Pancreas (tissue), 10 donors: Measurements from ENCODE around the gene ADAMTS19. TPM values are rescaled to one million over a fixed set of nuclear protein-coding genes. Genes with fewer than 3 reads are reported as not detected.

Source experiments
- ATAC-seq, 4 donors: fragments of 200-7000 bp; cut with Tn5 transposase; one replicate each; pipeline versions ENCODE4 v1.8.0 to v1.9.1; 2020; ENCODE audit warnings: mild to moderate bottlenecking in 4 of 4, moderate library complexity in 4 of 4
- DNase-seq, 6 donors: peaks; one replicate each; pipeline ENCODE4 v3.0.0-alpha.2; 2020
- FAIRE-seq: peaks from 2 replicates; lab custom pipeline; 2012; peaks lifted over from hg19 to GRCh38; lab: Jason Lieb, UNC
- H3K27ac ChIP-seq, 4 donors: fragments of 200-600 bp; sonication (generic); 1 replicate in 3 of 4; 2 replicates in 1 of 4; pipeline versions ENCODE4 v1.5.0 to v1.8.0; 2020
- H3K27me3 ChIP-seq, 4 donors: fragments of 200-600 bp; one replicate each; pipeline ENCODE4 v1.8.0; 2021
- H3K36me3 ChIP-seq, 3 donors: fragments of 200-600 bp; sonication (generic) in 1 of 3; one replicate each; pipeline versions ENCODE4 v1.5.0 to v1.8.0; 2020 to 2021
- H3K4me1 ChIP-seq, 3 donors: fragments of 200-600 bp; one replicate each; pipeline ENCODE4 v1.8.0; 2021
- H3K4me3 ChIP-seq, 4 donors: fragments of 200-600 bp; sonication (generic) in 2 of 4; one replicate each; pipeline versions ENCODE4 v1.5.0 to v1.8.0; 2020 to 2021
- H3K9me3 ChIP-seq, 4 donors: fragments of 200-600 bp; one replicate each; pipeline ENCODE4 v1.8.0; 2021
- CTCF ChIP-seq, 4 donors: fragments of 200-600 bp; sonication (generic) in 3 of 4; IDR thresholded peaks; one replicate each; pipeline versions ENCODE4 v1.5.0 to v1.8.0; 2021; ENCODE audit warnings: antibody characterized with exemption in 4 of 4
- WGBS, 2 donors: extraction: QIAGEN DNeasy Blood & Tissue Kit; methylation state at CpG; one replicate each; pipeline ENCODE4 v1.1.7; 2013; 5-methylcytosine and 5-hydroxymethylcytosine counted together
- intact Hi-C, 3 donors: fragments of 100-400 bp; cut with DNase I; formaldehyde crosslinking; loops; one replicate each; pipeline versions ENCODE4 v1.11.1 to v1.14.2; 2022
- polyA plus RNA-seq, 2 donors: library from polyadenylated mRNA; stranded (reverse); fragments of 200-250 nt; gene quantifications; one replicate each; pipeline ENCODE4 v1.2.3, GENCODE V29; 2013
- total RNA-seq, 6 donors: library from RNA; stranded (reverse); fragmentation: NEBNext Ultra II Directional in 4 of 6; extraction: Animal tissue kit (Norgen Biotek cat#: 25700) in 4 of 6; gene quantifications; one replicate each; pipeline versions ENCODE4 v1.2.1 to v1.2.4, GENCODE V29; 2021 to 2023
- donor health status: healthy with polysubstance abuse.
- donor health status: DM: no; HTN: no; CAD: no; lungs with moderate emphysema.
- donor health status: DM: no; HTN: no; CAD: no.
- donor health status: control.
- donor health status: control.
- donor health status: Bipolar disorder and iron deficiency.
- donor health status: DM: yes; HTN: yes; CAD: no.
- donor health status: DM: no; HTN: no; CAD: no.
- donor health status: DM: no; HTN: no; CAD: no.
- donor health status: DM: yes; HTN: yes; CAD: no.

ADAMTS19 gene
- total and polyA plus RNA-seq, 8 donors: 0.02 to 0.22 (median 0.08) TPM; not detected in 1

DNA sequence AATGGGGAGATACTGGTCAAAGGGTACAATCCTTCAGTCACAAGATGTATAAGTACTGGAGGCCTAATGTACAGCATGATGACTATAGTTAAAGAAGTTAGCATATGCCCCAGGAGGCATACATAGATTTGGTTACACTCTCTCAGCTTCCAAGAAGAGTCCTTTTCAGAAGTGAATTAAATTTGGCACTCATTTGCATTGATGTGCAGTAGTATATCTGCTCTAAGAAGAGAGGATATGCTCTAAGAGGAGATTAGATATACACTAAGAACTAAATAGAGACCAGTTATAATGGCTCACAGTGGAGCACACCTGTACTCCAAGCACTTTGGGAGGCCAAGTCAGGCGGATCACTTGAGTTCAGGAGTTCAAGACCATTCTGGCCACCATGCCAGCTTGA is 148.3 kb downstream of the ADAMTS19 start:
- H3K9me3 ChIP-seq: no peaks in the 10 kb centered on the region
- DNase-seq (no peak), ATAC-seq (no peak), FAIRE-seq (no peak)
- no peak for TF ChIP-seq CTCF (IDR thresholded peaks at IDR 0.05)
- no peak overlapping the region for H3K4me3 ChIP-seq
- 80 to 88% methylated on average over 1 of the region's 1 CpG for WGBS, 2 donors
- no peaks in the 10 kb centered on the region for H3K36me3 ChIP-seq
- intact Hi-C loops: no loop called here
- no peak overlapping the region for H3K27ac ChIP-seq
- no peaks in the 10 kb centered on the region for H3K27me3 ChIP-seq
- no peaks in the 10 kb centered on the region for H3K4me1 ChIP-seq

- no peak overlapping the region for H3K27ac ChIP-seq
- 51 to 66% methylated on average over 1 of the region's 1 CpG for WGBS, 2 donors
- no peak overlapping the region for H3K4me3 ChIP-seq
- DNase-seq: no peak
- no peaks in the 10 kb centered on the region for H3K9me3 ChIP-seq
- no peaks in the 10 kb centered on the region for H3K36me3 ChIP-seq
- ATAC-seq: no peak
- no peak for TF ChIP-seq CTCF (IDR thresholded peaks at IDR 0.05)
- intact Hi-C loops: no loop called here
- H3K27me3 ChIP-seq: no peaks in the 10 kb centered on the region
- no peaks in the 10 kb centered on the region for H3K4me1 ChIP-seq
- no peak for FAIRE-seq
These were observed 149.6 kb downstream of the ADAMTS19 start for GRCh38 chr5:129609710-129610109.

DNA sequence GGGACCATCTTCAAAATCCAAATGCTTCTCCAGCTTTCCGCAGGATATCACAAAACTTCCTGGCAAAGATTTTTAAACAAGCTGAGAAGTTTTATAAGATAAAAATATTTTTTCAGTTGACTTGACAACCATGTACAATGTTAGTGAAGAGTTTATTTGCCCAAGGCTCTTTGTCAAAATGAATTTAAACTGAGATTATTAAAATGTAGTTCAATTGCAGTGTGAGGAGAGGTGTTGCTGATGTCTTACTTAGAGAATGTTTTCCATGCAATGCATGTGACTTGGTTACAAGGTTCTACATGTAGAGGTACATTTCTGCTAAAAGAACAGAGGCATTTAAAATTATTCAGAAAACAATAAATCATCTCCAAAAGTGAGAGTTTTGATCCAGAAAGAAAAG is 156.4 kb downstream of the ADAMTS19 start:
- no peak overlapping the region for H3K27ac ChIP-seq
- H3K27me3 ChIP-seq: no peaks in the 10 kb centered on the region
- 81 to 92% methylated on average over 1 of the region's 1 CpG for WGBS, 2 donors
- no peak overlapping the region for H3K4me3 ChIP-seq
- intact Hi-C loops: no loop called here
- H3K4me1 ChIP-seq: no peaks in the 10 kb centered on the region
- FAIRE-seq (no peak), ATAC-seq (no peak), DNase-seq (no peak)
- H3K36me3 ChIP-seq: no peaks in the 10 kb centered on the region
- no peak for TF ChIP-seq CTCF (IDR thresholded peaks at IDR 0.05)
- no peaks in the 10 kb centered on the region for H3K9me3 ChIP-seq

- no peaks in the 10 kb centered on the region for H3K9me3 ChIP-seq
- 52 to 68% methylated on average over 1 of the region's 1 CpG for WGBS, 2 donors
- no peaks in the 10 kb centered on the region for H3K36me3 ChIP-seq
- no peaks in the 10 kb centered on the region for H3K27me3 ChIP-seq
- FAIRE-seq (no peak), DNase-seq (no peak), ATAC-seq (no peak)
- H3K4me3 ChIP-seq: no peak overlapping the region
- no peak overlapping the region for H3K27ac ChIP-seq
- intact Hi-C loops: no loop called here
- no peaks in the 10 kb centered on the region for H3K4me1 ChIP-seq
- no peak for TF ChIP-seq CTCF (IDR thresholded peaks at IDR 0.05)
These were observed 157.1 kb downstream of the ADAMTS19 start for GRCh38 chr5:129617206-129617605.

GRCh38 chr5:129619782-129620181 is 159.7 kb downstream of the ADAMTS19 start:
- Histone ChIP-seq H3K27ac (no peak overlapping the region), H3K36me3 (no peaks in the 10 kb centered on the region), H3K4me3 (no peak overlapping the region), H3K9me3 (no peaks in the 10 kb centered on the region), H3K27me3 (no peaks in the 10 kb centered on the region), H3K4me1 (no peaks in the 10 kb centered on the region)
- no peak for ATAC-seq
- no peak for TF ChIP-seq CTCF (IDR thresholded peaks at IDR 0.05)
- WGBS, 2 donors: 51 to 63% methylated on average over 2 of the region's 2 CpGs
- no peak for FAIRE-seq
- intact Hi-C loops: no loop called here
- DNase-seq: no peak
